GM23338 (cell line): ENCODE measurements around the gene SHC4. TPM values are rescaled to one million over a fixed set of nuclear protein-coding genes. Genes with fewer than 3 reads are reported as not detected.

Experiments used
- CREB1 ChIP-seq: fragments of 250-450 bp; sonication (Bioruptor Pico); IDR thresholded peaks from 2 replicates; pipeline ENCODE4 v1.5.0; 2020; ENCODE audit warnings: low read depth, mild to moderate bottlenecking, moderate library complexity
- EZH2 ChIP-seq: fragments of 200-600 bp; sonication (generic); IDR thresholded peaks from one replicate; pipeline ENCODE4 v1.8.0; 2017; ENCODE audit warnings: antibody characterized with exemption, mild to moderate bottlenecking, low read depth; ENCODE audit not compliant: unreplicated experiment
- POLR2AphosphoS5 ChIP-seq: IDR thresholded peaks from 2 replicates; pipeline ENCODE4 v1.6.1; 2016; ENCODE audit warnings: antibody characterized with exemption, low read depth
- STAT1 ChIP-seq: IDR thresholded peaks from one replicate; pipeline ENCODE4 v1.6.1; 2016; ENCODE audit warnings: antibody characterized with exemption; ENCODE audit not compliant: unreplicated experiment
- ZNF114 ChIP-seq: fragments of 250-450 bp; sonication (Bioruptor Pico); IDR thresholded peaks from 2 replicates; pipeline ENCODE4 v1.5.0; 2020; ENCODE audit warnings: mild to moderate bottlenecking, moderate library complexity
- ZNF331 ChIP-seq: fragments of 250-450 bp; sonication (Bioruptor Pico); IDR thresholded peaks from 2 replicates; pipeline ENCODE4 v1.5.0; 2020; ENCODE audit warnings: low read depth, mild to moderate bottlenecking, moderate library complexity
- polyA plus RNA-seq: library from polyadenylated mRNA; unstranded; fragments of >200 nt; fragmentation: Nextera tagmentation; extraction: Ambion mirVana; gene quantifications from 2 replicates; pipeline ENCODE4 v1.2.1, GENCODE V29; 2016
- total RNA-seq: library from RNA; depleted of rRNA; stranded (reverse); fragments of >200 nt; shearing (Covaris generic); gene quantifications from 2 replicates; pipeline ENCODE4 v1.2.3, GENCODE V29; 2014
- TF ChIP-seq, protein P1 (sequence below): fragments of 250-450 bp; sonication (Bioruptor Pico); IDR thresholded peaks from 2 replicates; pipeline ENCODE4 v1.5.0; 2020; ENCODE audit warnings: mild to moderate bottlenecking, moderate library complexity
- TF ChIP-seq, protein P2 (sequence below): IDR thresholded peaks from one replicate; pipeline ENCODE4 v1.6.1; 2018; ENCODE audit warnings: antibody characterized with exemption; ENCODE audit not compliant: unreplicated experiment
- TF ChIP-seq, protein P3 (sequence below), 2 experiments: fragments of 200-600 bp in 1 of 2; sonication (generic) in 1 of 2; conservative IDR thresholded peaks; 2 replicates each; pipeline versions ENCODE4 v1.5.1 to v1.6.1; 2016 to 2017; ENCODE audit warnings: antibody characterized with exemption in 2 of 2, low read depth in 2 of 2, mild to moderate bottlenecking in 2 of 2, moderate library complexity in 1 of 2
- TF ChIP-seq, protein P4 (sequence below): IDR thresholded peaks from 2 replicates; pipeline ENCODE4 v1.6.1; 2016; ENCODE audit warnings: antibody characterized with exemption

The SHC4 gene
- total and polyA plus RNA-seq, 2 experiments from 2014 or later, result 0.21 to 0.32 TPM

DNA sequence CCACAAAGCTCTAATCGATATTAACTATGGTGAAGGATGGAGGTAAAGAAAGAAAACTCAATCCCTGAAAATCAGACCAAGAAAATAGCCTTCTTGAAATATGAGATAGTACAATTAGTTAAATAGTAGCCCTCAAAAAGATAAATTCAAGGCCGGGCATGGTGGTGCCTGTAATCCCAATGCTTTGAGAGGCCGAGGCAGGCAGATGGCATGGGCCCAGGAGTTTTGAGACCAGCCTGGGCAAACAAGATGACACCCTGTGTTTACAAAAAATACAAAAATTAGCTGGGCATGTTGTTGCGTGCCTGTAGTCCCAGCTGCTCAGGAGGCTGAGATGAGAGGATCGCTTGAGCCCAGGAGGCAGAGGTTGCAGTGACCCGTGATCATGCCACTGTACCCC, 121.2 kb downstream of the SHC4 start (continued):
- TF ChIP-seq, protein P1, sequence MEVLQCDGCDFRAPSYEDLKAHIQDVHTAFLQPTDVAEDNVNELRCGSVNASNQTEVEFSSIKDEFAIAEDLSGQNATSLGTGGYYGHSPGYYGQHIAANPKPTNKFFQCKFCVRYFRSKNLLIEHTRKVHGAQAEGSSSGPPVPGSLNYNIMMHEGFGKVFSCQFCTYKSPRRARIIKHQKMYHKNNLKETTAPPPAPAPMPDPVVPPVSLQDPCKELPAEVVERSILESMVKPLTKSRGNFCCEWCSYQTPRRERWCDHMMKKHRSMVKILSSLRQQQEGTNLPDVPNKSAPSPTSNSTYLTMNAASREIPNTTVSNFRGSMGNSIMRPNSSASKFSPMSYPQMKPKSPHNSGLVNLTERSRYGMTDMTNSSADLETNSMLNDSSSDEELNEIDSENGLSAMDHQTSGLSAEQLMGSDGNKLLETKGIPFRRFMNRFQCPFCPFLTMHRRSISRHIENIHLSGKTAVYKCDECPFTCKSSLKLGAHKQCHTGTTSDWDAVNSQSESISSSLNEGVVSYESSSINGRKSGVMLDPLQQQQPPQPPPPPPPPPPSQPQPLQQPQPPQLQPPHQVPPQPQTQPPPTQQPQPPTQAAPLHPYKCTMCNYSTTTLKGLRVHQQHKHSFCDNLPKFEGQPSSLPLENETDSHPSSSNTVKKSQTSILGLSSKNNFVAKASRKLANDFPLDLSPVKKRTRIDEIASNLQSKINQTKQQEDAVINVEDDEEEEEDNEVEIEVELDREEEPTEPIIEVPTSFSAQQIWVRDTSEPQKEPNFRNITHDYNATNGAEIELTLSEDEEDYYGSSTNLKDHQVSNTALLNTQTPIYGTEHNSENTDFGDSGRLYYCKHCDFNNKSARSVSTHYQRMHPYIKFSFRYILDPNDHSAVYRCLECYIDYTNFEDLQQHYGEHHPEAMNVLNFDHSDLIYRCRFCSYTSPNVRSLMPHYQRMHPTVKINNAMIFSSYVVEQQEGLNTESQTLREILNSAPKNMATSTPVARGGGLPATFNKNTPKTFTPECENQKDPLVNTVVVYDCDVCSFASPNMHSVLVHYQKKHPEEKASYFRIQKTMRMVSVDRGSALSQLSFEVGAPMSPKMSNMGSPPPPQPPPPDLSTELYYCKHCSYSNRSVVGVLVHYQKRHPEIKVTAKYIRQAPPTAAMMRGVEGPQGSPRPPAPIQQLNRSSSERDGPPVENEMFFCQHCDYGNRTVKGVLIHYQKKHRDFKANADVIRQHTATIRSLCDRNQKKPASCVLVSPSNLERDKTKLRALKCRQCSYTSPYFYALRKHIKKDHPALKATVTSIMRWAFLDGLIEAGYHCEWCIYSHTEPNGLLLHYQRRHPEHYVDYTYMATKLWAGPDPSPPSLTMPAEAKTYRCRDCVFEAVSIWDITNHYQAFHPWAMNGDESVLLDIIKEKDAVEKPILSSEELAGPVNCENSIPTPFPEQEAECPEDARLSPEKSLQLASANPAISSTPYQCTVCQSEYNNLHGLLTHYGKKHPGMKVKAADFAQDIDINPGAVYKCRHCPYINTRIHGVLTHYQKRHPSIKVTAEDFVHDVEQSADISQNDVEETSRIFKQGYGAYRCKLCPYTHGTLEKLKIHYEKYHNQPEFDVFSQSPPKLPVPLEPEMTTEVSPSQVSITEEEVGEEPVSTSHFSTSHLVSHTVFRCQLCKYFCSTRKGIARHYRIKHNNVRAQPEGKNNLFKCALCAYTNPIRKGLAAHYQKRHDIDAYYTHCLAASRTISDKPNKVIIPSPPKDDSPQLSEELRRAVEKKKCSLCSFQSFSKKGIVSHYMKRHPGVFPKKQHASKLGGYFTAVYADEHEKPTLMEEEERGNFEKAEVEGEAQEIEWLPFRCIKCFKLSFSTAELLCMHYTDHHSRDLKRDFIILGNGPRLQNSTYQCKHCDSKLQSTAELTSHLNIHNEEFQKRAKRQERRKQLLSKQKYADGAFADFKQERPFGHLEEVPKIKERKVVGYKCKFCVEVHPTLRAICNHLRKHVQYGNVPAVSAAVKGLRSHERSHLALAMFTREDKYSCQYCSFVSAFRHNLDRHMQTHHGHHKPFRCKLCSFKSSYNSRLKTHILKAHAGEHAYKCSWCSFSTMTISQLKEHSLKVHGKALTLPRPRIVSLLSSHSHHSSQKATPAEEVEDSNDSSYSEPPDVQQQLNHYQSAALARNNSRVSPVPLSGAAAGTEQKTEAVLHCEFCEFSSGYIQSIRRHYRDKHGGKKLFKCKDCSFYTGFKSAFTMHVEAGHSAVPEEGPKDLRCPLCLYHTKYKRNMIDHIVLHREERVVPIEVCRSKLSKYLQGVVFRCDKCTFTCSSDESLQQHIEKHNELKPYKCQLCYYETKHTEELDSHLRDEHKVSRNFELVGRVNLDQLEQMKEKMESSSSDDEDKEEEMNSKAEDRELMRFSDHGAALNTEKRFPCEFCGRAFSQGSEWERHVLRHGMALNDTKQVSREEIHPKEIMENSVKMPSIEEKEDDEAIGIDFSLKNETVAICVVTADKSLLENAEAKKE (CRISPR knock-in tag), result no peak
- TF ChIP-seq, protein P2, sequence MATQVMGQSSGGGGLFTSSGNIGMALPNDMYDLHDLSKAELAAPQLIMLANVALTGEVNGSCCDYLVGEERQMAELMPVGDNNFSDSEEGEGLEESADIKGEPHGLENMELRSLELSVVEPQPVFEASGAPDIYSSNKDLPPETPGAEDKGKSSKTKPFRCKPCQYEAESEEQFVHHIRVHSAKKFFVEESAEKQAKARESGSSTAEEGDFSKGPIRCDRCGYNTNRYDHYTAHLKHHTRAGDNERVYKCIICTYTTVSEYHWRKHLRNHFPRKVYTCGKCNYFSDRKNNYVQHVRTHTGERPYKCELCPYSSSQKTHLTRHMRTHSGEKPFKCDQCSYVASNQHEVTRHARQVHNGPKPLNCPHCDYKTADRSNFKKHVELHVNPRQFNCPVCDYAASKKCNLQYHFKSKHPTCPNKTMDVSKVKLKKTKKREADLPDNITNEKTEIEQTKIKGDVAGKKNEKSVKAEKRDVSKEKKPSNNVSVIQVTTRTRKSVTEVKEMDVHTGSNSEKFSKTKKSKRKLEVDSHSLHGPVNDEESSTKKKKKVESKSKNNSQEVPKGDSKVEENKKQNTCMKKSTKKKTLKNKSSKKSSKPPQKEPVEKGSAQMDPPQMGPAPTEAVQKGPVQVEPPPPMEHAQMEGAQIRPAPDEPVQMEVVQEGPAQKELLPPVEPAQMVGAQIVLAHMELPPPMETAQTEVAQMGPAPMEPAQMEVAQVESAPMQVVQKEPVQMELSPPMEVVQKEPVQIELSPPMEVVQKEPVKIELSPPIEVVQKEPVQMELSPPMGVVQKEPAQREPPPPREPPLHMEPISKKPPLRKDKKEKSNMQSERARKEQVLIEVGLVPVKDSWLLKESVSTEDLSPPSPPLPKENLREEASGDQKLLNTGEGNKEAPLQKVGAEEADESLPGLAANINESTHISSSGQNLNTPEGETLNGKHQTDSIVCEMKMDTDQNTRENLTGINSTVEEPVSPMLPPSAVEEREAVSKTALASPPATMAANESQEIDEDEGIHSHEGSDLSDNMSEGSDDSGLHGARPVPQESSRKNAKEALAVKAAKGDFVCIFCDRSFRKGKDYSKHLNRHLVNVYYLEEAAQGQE, result no peak
- TF ChIP-seq, protein P3, sequence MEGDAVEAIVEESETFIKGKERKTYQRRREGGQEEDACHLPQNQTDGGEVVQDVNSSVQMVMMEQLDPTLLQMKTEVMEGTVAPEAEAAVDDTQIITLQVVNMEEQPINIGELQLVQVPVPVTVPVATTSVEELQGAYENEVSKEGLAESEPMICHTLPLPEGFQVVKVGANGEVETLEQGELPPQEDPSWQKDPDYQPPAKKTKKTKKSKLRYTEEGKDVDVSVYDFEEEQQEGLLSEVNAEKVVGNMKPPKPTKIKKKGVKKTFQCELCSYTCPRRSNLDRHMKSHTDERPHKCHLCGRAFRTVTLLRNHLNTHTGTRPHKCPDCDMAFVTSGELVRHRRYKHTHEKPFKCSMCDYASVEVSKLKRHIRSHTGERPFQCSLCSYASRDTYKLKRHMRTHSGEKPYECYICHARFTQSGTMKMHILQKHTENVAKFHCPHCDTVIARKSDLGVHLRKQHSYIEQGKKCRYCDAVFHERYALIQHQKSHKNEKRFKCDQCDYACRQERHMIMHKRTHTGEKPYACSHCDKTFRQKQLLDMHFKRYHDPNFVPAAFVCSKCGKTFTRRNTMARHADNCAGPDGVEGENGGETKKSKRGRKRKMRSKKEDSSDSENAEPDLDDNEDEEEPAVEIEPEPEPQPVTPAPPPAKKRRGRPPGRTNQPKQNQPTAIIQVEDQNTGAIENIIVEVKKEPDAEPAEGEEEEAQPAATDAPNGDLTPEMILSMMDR (conservative IDR thresholded peaks at IDR 0.05; ENCODE audit: low read depth in 2 of 2), result no peak
- TF ChIP-seq, protein P4, sequence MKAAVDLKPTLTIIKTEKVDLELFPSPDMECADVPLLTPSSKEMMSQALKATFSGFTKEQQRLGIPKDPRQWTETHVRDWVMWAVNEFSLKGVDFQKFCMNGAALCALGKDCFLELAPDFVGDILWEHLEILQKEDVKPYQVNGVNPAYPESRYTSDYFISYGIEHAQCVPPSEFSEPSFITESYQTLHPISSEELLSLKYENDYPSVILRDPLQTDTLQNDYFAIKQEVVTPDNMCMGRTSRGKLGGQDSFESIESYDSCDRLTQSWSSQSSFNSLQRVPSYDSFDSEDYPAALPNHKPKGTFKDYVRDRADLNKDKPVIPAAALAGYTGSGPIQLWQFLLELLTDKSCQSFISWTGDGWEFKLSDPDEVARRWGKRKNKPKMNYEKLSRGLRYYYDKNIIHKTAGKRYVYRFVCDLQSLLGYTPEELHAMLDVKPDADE, result no peak
- no peak for TF ChIP-seq EZH2
- no peak for TF ChIP-seq STAT1
- no peak for TF ChIP-seq CREB1 (CRISPR knock-in tag)
- no peak for TF ChIP-seq POLR2AphosphoS5
- TF ChIP-seq ZNF114 (CRISPR knock-in tag), result no peak
- TF ChIP-seq ZNF331 (CRISPR knock-in tag), result no peak
